Fibroblast of villous mesenchyme (primary cell): ENCODE data around the gene ZNF559. TPM values are rescaled to one million over a fixed set of nuclear protein-coding genes. Genes with fewer than 3 reads are reported as not detected.

ENCODE experiments used
- DNase-seq: peaks from one replicate; pipeline ENCODE4 v3.0.0-alpha.2; 2010; ENCODE audit warnings: low read depth
- H3K4me3 ChIP-seq: 2 replicates; pipeline ENCODE4 v1.5.1; 2011; ENCODE audit warnings: low read depth, mild to moderate bottlenecking, low read length
- total RNA-seq: library from RNA; depleted of rRNA; stranded (reverse); fragments of >200 nt; gene quantifications from 2 replicates; pipeline ENCODE4 v1.2.3, GENCODE V29; 2012
- TF ChIP-seq, protein P1 (sequence below): IDR thresholded peaks from 2 replicates; pipeline ENCODE4 v1.5.1; 2012; ENCODE audit warnings: low read depth, mild to moderate bottlenecking, low read length; ENCODE audit not compliant: insufficient read depth

Gene ZNF559
- total RNA-seq, 1 donor: 16.0 TPM

DNA sequence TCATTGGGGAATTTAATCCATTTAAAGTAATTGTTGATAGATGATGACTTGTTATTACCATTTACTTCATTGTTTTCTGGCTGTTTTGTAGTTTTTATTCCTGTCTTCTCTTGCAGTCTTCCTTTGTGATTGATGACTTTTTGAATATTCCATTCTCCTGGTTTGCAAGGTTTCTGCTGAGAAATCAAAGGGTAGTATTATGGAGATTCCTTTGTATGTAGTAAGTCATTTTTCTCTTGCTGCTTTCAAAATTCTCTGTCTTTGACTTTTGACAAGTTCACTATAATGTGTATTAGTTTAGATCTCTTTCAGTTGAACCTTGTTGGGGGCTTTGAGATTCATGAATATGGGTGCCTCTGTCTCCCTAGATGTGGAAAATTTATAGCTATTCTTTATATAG lies 6.0 kb downstream of the ZNF559 start:
- no peak overlapping the region for H3K4me3 ChIP-seq
- no peak for DNase-seq
- TF ChIP-seq, protein P1, sequence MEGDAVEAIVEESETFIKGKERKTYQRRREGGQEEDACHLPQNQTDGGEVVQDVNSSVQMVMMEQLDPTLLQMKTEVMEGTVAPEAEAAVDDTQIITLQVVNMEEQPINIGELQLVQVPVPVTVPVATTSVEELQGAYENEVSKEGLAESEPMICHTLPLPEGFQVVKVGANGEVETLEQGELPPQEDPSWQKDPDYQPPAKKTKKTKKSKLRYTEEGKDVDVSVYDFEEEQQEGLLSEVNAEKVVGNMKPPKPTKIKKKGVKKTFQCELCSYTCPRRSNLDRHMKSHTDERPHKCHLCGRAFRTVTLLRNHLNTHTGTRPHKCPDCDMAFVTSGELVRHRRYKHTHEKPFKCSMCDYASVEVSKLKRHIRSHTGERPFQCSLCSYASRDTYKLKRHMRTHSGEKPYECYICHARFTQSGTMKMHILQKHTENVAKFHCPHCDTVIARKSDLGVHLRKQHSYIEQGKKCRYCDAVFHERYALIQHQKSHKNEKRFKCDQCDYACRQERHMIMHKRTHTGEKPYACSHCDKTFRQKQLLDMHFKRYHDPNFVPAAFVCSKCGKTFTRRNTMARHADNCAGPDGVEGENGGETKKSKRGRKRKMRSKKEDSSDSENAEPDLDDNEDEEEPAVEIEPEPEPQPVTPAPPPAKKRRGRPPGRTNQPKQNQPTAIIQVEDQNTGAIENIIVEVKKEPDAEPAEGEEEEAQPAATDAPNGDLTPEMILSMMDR: no peak

GRCh38 chr19:9342610-9343304 lies 18.8 kb downstream of the ZNF559 start:
- no peak overlapping the region for H3K4me3 ChIP-seq
- TF ChIP-seq, protein P1: no peak
- no peak for DNase-seq

- H3K4me3 ChIP-seq: no peak overlapping the region
- no peak for DNase-seq
- TF ChIP-seq, protein P1: no peak
Measured at GRCh38 chr19:9345005-9345404, 21.0 kb downstream of the ZNF559 start.

DNA sequence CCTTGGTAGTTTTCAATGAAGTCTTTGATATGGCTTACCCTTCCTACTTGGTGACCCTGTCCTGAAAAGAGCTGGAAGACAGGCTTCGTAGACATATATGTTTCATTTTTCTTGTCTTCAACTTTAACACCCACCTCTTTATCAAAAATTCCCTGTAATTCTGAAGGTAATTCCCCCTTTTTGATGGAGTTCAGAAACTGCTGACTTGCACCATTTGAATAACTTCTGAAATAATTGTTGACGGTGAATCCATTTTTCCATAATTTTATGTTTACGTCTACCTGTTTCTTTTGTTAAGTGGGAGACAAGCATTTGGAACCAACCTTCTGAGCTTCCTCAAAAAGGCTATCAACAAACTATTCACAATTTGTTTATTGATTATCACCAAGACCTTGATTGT lies 24.3 kb downstream of the ZNF559 start:
- DNase-seq: no peak
- TF ChIP-seq, protein P1: no peak
- no peak overlapping the region for H3K4me3 ChIP-seq

GRCh38 chr19:9348671-9349070 lies 24.7 kb downstream of the ZNF559 start:
- DNase-seq: no peak

DNA sequence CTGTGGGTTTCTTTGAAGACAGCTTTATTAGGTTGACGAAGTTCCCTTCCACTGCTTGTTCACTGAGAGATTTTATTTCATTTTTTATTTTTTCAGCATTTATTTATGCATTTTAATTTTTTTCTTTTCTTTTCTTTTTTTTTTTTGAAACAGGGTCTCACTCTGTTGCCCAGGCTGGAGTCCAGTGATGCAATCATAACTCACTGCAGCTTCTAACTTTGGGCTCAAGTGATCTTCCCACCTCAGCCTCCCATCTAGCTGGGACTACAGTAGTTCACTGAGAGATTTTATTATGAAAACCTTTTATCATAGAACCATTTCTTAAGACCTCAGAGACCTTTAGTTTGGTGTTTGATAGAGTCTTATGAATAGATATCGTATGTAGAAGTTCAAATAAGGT lies 28.5 kb downstream of the ZNF559 start:
- TF ChIP-seq, protein P1: no peak
- DNase-seq: no peak
- H3K4me3 ChIP-seq: no peak overlapping the region

More at GRCh38 chr19:9348671-9349070, 24.7 kb downstream of the ZNF559 start:
- H3K4me3 ChIP-seq: no peak overlapping the region
- TF ChIP-seq, protein P1: no peak

GRCh38 chr19:9353011-9353410 lies 29.0 kb downstream of the ZNF559 start:
- H3K4me3 ChIP-seq: no peak overlapping the region
- DNase-seq: no peak
- TF ChIP-seq, protein P1: no peak
